Astrocyte of the cerebellum (primary cell): ENCODE measurements around the gene ARPC4.

Experiments
- DNase-seq: peaks from one replicate; pipeline ENCODE4 v3.0.0-alpha.2; 2011; ENCODE audit warnings: low read depth
- H3K4me3 ChIP-seq: 2 replicates; pipeline ENCODE4 v1.5.1; 2011; ENCODE audit warnings: mild to moderate bottlenecking, low read depth, low read length, moderate library complexity
- CTCF ChIP-seq: IDR thresholded peaks from 2 replicates; pipeline ENCODE4 v1.5.1; 2012; ENCODE audit warnings: low read length, low read depth, moderate library complexity, mild to moderate bottlenecking; ENCODE audit errors: missing control alignments
- in situ Hi-C: cut with HindIII; loops from 2 replicates; pipeline ENCODE4 v1.10.0; 2017; ENCODE audit warnings: low sequenced_read_pairs

The ARPC4 gene

GRCh38 chr3:9810846-9811245, 18.0 kb downstream of the ARPC4 start:
- in situ Hi-C loops, result no loop called here
- H3K4me3 ChIP-seq, result peak overlapping the region; percentile 47
- TF ChIP-seq CTCF, result no peak
- no peak for DNase-seq

DNA sequence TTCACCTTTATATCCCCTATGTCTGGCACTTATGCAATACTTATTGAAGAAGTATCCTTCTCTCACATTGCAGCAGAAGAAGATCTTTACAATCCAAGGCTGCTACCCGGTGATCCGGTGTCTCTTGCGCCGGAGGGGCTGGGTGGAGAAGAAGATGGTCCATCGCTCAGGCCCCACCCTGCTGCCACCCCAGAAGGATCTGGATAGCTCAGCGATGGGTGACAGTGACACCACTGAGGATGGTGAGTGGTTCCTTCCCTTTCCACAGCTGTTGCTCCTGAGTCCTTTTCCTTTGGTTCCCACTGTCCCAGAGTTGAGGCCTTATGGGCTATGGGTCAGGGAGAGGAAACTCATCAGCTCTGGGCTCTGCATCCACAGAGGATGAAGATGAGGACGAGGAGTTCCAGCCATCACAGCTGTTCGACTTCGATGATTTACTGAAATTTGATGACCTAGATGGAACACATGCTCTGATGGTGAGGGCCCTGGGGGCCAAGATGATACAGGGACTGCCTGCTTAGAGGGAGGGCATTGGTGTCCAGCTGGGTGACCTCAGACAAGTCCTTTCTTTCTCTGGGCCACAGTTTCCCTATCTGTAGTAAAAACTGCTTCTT, 20.1 kb downstream of the ARPC4 start:
- DNase-seq, result no peak
- TF ChIP-seq CTCF, result no peak
- in situ Hi-C loops, result no loop called here
- H3K4me3 ChIP-seq, result no peak overlapping the region

DNA sequence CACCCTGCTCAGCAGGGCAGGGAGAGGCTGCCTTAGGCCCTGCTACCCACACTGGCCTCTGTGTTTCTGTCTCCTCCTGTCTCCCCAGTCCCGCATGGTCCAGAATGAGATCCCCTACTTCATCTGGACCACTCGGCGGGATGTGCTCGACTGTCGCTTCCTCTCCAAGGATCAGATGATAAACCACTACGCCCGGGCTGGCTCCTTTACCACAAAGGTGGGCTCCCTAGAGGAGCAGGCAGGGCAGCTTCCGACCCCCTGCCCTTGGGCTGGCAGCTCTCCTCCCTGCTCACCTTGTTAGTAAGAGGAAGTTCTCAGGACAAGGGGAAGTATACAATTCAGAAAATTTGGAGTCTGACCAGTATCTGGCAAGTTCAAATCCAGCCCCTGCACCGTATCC, 23.1 kb downstream of the ARPC4 start:
- no peak overlapping the region for H3K4me3 ChIP-seq
- in situ Hi-C loops, result no loop called here
- DNase-seq, result no peak
- no peak for TF ChIP-seq CTCF

DNA sequence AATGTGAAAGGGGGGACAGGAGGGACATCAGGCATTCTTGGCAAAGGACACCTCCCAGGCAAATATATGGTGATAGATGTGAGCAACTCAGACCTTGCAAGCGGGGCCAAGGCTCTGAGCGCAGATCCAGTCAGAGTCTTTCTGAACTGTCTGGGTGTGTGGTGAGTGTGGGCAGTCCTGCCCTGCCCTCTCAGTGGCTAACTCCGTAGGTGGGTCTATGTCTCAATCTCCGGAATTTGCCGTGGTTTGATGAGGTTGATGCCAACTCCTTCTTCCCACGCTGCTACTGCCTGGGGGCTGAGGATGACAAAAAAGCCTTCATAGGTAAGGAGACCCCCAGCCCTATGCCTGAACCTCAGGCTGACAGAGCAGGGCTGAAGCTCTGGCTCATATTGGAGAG, 24.6 kb downstream of the ARPC4 start:
- DNase-seq, result no peak
- in situ Hi-C loops, result no loop called here
- no peak overlapping the region for H3K4me3 ChIP-seq
- no peak for TF ChIP-seq CTCF

- H3K4me3 ChIP-seq, result no peak overlapping the region
Measured at GRCh38 chr3:9818666-9819335, 25.9 kb downstream of the ARPC4 start.

DNA sequence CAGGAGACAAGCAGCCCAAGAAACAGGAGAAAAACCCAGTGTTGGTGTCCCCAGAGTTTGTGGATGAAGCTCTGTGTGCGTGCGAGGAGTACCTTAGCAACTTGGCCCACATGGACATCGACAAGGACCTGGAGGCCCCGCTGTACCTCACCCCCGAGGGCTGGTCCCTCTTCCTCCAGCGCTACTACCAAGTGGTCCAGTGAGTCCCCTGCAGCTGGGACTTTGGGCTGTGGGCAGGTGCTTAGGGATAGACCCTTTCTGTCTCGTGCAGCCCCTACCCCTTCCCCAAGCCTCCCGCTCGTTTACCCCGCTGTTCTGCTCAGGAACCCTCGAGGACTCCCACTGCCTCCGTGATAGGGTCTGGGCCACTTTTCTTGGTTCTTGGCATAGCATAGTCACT, 27.7 kb downstream of the ARPC4 start:
- DNase-seq, result no peak
- no peak for TF ChIP-seq CTCF
- H3K4me3 ChIP-seq, result no peak overlapping the region
- in situ Hi-C loops, result no loop called here

More at GRCh38 chr3:9818666-9819335, 25.9 kb downstream of the ARPC4 start:
- in situ Hi-C loops, result no loop called here
- TF ChIP-seq CTCF, result no peak
- no peak for DNase-seq
